GM23338 (cell line): ENCODE results near the gene MAN1B1.

ENCODE experiments used
- EZH2 ChIP-seq: fragments of 200-600 bp; sonication (generic); IDR thresholded peaks from one replicate; pipeline ENCODE4 v1.8.0; 2017; ENCODE audit warnings: antibody characterized with exemption, mild to moderate bottlenecking, low read depth; ENCODE audit not compliant: unreplicated experiment
- EZH2phosphoT487 ChIP-seq: fragments of 200-600 bp; sonication (generic); IDR thresholded peaks from one replicate; pipeline ENCODE4 v1.8.1; 2018; ENCODE audit warnings: antibody characterized with exemption; ENCODE audit not compliant: unreplicated experiment
- POLR2AphosphoS5 ChIP-seq: IDR thresholded peaks from 2 replicates; pipeline ENCODE4 v1.6.1; 2016; ENCODE audit warnings: antibody characterized with exemption, low read depth
- ZNF114 ChIP-seq: fragments of 250-450 bp; sonication (Bioruptor Pico); IDR thresholded peaks from 2 replicates; pipeline ENCODE4 v1.5.0; 2020; ENCODE audit warnings: mild to moderate bottlenecking, moderate library complexity
- TF ChIP-seq, protein P1 (sequence below), 2 experiments: fragments of 200-600 bp in 1 of 2; sonication (generic) in 1 of 2; conservative IDR thresholded peaks; 2 replicates each; pipeline versions ENCODE4 v1.5.1 to v1.6.1; 2016 to 2017; ENCODE audit warnings: antibody characterized with exemption in 2 of 2, low read depth in 2 of 2, mild to moderate bottlenecking in 2 of 2, moderate library complexity in 1 of 2

DNA sequence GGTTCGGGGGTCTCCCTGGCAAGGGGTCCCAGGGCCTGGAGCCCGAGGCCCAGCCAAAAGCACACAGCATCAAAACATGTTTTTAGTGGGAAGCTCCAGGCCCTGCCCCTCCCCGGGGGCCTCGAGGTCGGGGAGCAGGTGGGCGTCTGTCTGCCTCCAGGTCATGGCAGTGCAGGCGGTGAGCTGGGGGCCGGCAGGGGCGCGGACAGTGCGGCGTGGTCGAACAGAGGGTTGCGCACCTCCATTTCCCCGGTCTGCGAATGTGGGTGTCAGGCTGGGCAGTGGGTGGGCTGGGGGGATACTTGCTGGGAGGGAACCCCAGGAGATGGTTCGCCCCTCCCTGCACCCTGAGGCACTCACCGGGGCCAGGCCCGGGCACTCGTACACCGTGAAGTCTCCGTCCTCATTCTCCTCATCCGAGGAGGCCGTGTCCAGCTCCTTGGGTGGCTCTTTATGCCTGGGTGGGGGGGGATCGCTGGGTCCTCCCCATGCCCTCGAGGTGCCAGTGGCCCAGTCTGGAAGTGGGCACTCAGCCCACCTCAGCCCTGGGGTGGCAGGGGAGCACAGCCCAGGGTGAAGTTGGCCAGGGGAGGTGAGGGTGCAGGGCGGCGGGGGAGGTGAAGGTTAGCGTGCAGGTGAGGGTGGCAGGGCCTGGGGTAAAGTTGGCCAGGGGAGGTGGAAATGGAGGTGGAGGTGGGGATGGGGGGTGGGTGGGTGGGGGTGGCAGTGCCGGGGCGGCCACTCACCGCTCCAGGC lies 47.0 kb upstream of the MAN1B1 start:
- no peak for TF ChIP-seq EZH2phosphoT487
- no peak for TF ChIP-seq POLR2AphosphoS5
- no peak for TF ChIP-seq ZNF114
- TF ChIP-seq, protein P1, sequence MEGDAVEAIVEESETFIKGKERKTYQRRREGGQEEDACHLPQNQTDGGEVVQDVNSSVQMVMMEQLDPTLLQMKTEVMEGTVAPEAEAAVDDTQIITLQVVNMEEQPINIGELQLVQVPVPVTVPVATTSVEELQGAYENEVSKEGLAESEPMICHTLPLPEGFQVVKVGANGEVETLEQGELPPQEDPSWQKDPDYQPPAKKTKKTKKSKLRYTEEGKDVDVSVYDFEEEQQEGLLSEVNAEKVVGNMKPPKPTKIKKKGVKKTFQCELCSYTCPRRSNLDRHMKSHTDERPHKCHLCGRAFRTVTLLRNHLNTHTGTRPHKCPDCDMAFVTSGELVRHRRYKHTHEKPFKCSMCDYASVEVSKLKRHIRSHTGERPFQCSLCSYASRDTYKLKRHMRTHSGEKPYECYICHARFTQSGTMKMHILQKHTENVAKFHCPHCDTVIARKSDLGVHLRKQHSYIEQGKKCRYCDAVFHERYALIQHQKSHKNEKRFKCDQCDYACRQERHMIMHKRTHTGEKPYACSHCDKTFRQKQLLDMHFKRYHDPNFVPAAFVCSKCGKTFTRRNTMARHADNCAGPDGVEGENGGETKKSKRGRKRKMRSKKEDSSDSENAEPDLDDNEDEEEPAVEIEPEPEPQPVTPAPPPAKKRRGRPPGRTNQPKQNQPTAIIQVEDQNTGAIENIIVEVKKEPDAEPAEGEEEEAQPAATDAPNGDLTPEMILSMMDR (conservative IDR thresholded peaks at IDR 0.05; ENCODE audit: low read depth in 2 of 2) = no peak
- TF ChIP-seq EZH2 = no peak
